ENCODE measurements around the gene OR5K2.

Gene OR5K2

GRCh38 chr3:98522544-98523281 lies 25.2 kb downstream of the OR5K2 start, which contains the start of gene CLDND1:
TSS of gene CLDND1 (minus strand) at chr3:98522902. CDS start at chr3:98521424, 1,478 bp downstream.
- peak; percentile 88 to 98 (median 92) for DNase-seq

GRCh38 chr3:98525494-98525893 lies 28.0 kb downstream of the OR5K2 start:
- peak in 1 of 5 experiments; percentile 92 for DNase-seq

GRCh38 chr3:98528474-98529346 lies 31.2 kb downstream of the OR5K2 start:
- no peak for DNase-seq

GRCh38 chr3:98529856-98530459 lies 32.5 kb downstream of the OR5K2 start:
- no peak for DNase-seq

GRCh38 chr3:98530676-98531075 lies 33.2 kb downstream of the OR5K2 start:
- no peak for DNase-seq

GRCh38 chr3:98531622-98532274 lies 34.3 kb downstream of the OR5K2 start, which contains the start of gene GPR15:
TSS of gene GPR15 (plus strand) at chr3:98531978. CDS start at chr3:98532034, 56 bp downstream.
- peak in 1 of 5 experiments; percentile 90 for DNase-seq

GRCh38 chr3:98532275-98532637 lies 34.8 kb downstream of the OR5K2 start:
- peak in 1 of 5 experiments; percentile 54 for DNase-seq

GRCh38 chr3:98532709-98533571 lies 35.5 kb downstream of the OR5K2 start:
- peak in 1 of 5 experiments; percentile 51 for DNase-seq

- DNase-seq: peak in 1 of 5 experiments; percentile 74
Observed at GRCh38 chr3:98534168-98534567, 36.7 kb downstream of the OR5K2 start.

GRCh38 chr3:98534734-98535133 lies 37.3 kb downstream of the OR5K2 start:
- DNase-seq: no peak

- peak in 1 of 5 experiments; percentile 93 for DNase-seq
Observed at GRCh38 chr3:98536456-98537017, 39.1 kb downstream of the OR5K2 start.

- DNase-seq: peak in 1 of 5 experiments; percentile 90
Observed at GRCh38 chr3:98540346-98540745, 42.9 kb downstream of the OR5K2 start.

- no peak for DNase-seq
Observed at GRCh38 chr3:98541695-98542094, 44.2 kb downstream of the OR5K2 start.

GRCh38 chr3:98542623-98543022 lies 45.1 kb downstream of the OR5K2 start:
- no peak for DNase-seq

- DNase-seq: peak in 1 of 5 experiments; percentile 79
Observed at GRCh38 chr3:98545940-98546339, 48.5 kb downstream of the OR5K2 start.

All from T-helper 2 cell (primary cell).